ENCODE results near the gene CRYL1. TPM values are rescaled to one million over a fixed set of nuclear protein-coding genes. Genes with fewer than 3 reads are reported as not detected.

The CRYL1 gene
- total and polyA plus RNA-seq, 2 of the 4 experiments (the other 2 are of a cell fraction): 11.7 to 16.4 TPM

- Histone ChIP-seq H3K9me1 (ENCODE audit: insufficient read depth, low read length) (no peaks in the 10 kb centered on the region; the same call in 1 of the 2 replicates), H3K18ac (ENCODE audit: low read depth, low read length) (no peak overlapping the region), H3K9me3 (ENCODE audit: control insufficient read depth, insufficient read depth, low read length) (no peaks in the 10 kb centered on the region), H4K8ac (ENCODE audit: low read depth in 2 of 2, low read length in 2 of 2) (no peak overlapping the region), H3K79me1 (ENCODE audit: low read depth in 1 of 2, low read length in 2 of 2) (peaks cover 3 to 22% of the 10 kb centered on the region in 2 experiments; a peak in 3 of 4 replicates), H3K56ac (ENCODE audit: extremely low read depth, insufficient read depth, low read length) (no peak overlapping the region), H4K5ac (ENCODE audit: low read depth, low read length) (no peak overlapping the region), H2BK5ac (ENCODE audit: low read depth, low read length, poor library complexity, severe bottlenecking) (no peak overlapping the region), H2BK120ac (ENCODE audit: low read depth, low read length) (no peak overlapping the region), H3K4me3 (ENCODE audit: insufficient read depth, low read depth, low read length) (no peak overlapping the region), H3K36me3 (ENCODE audit: control insufficient read depth, insufficient read depth, low read length) (peaks cover under 1% of the 10 kb centered on the region; the same call in 1 of the 2 replicates), H3K14ac (replicated peaks; ENCODE audit: low read depth, low read length) (no peak overlapping the region), H3K4me1 (ENCODE audit: control insufficient read depth, insufficient read depth, low read length) (no peaks in the 10 kb centered on the region), H4K91ac (ENCODE audit: insufficient read depth, low read depth, low read length) (no peak overlapping the region), H2BK15ac (ENCODE audit: low read depth, low read length) (no peak overlapping the region), H2AK5ac (ENCODE audit: low read depth, low read length) (no peak overlapping the region), H3K27me3 (ENCODE audit: control insufficient read depth, insufficient read depth, low read length) (no peaks in the 10 kb centered on the region), H2AK9ac (replicated peaks; ENCODE audit: low read depth, low read length, poor library complexity) (no peak overlapping the region), H3K27ac (ENCODE audit: insufficient read depth, low read length) (no peak overlapping the region), H2BK20ac (ENCODE audit: low read depth, low read length) (no peak overlapping the region), H3K9ac (ENCODE audit: low read depth, low read length) (no peak overlapping the region), H3K23ac (ENCODE audit: low read depth, low read length) (no peak overlapping the region), H3K4ac (ENCODE audit: low read depth, low read length) (no peak overlapping the region), H3K4me2 (ENCODE audit: low read depth, low read length) (no peak overlapping the region), H4K20me1 (ENCODE audit: insufficient read depth, low read length) (no peaks in the 10 kb centered on the region), H2AFZ (replicated peaks; ENCODE audit: low read length, poor library complexity) (no peak overlapping the region)
- in situ Hi-C loops (cut with MboI; ENCODE audit: low sequenced_read_pairs): no loop called here
- ChIA-PET POLR2A (ENCODE audit: unreplicated experiment) (no interaction called here), CTCF (no interaction called here)
- no peak for TF ChIP-seq MAFK (IDR thresholded peaks at IDR 0.05; ENCODE audit: low read depth, low read length)
- no peak for TF ChIP-seq ELK1 (IDR thresholded peaks at IDR 0.05; ENCODE audit: borderline replicate concordance, low read depth, low read length)
- TF ChIP-seq RCOR1 (IDR thresholded peaks at IDR 0.05; ENCODE audit: insufficient replicate concordance, low read length): no peak
- DNase-seq (no peak), ATAC-seq (ENCODE audit: low read depth) (no peak)
- dilution Hi-C loops (cut with HindIII; ENCODE audit: low sequenced_read_pairs, unreplicated experiment): no loop called here
- BruUV-seq (replicated peaks): no TSS peak
- WGBS, 2 experiments (ENCODE audit: extremely low coverage in 2 of 2, insufficient read length in 1 of 2): no CpG with 5 or more reads among the region's 2 CpGs
- intact Hi-C loops (cut with micrococcal nuclease): no loop called here
These were observed 48.0 kb upstream of the CRYL1 start for GRCh38 chr13:20573636-20574035.
